NCI-H524 (cell line): ENCODE data around the gene CEP104.
A peak's percentile ranks its signal among the peaks of the same experiment; 100 is the strongest.

ENCODE experiments used
- DNase-seq, 2 experiments: peaks; one replicate each; lab custom pipeline; 2025; lab: John Stamatoyannopoulos, UW

The CEP104 gene

DNA sequence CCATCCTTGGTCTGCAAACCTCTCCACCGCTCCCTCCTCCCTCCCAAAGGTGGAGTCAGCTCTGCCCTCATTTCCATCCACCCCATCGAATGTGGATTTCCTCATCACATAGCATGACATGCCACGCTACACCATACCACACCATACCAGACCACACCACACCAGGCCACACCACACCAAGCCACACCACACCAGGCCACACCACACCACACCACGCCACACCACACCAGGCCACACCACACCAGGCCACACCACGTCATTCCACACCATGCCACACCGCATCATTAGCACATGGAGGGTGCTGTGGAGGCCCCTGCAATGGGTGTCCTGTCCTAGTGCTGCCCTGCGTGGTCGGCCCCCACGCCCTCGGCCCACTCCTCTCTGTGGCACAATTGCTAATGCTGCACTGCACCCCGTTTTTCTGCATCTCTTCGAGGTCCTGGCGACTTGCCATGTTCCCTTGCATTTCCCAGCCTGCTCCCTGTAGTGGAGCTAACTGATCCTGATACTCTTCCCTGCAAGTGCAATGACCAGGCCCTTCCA is 11.5 kb upstream of the CEP104 start:
- no peak for DNase-seq

DNA sequence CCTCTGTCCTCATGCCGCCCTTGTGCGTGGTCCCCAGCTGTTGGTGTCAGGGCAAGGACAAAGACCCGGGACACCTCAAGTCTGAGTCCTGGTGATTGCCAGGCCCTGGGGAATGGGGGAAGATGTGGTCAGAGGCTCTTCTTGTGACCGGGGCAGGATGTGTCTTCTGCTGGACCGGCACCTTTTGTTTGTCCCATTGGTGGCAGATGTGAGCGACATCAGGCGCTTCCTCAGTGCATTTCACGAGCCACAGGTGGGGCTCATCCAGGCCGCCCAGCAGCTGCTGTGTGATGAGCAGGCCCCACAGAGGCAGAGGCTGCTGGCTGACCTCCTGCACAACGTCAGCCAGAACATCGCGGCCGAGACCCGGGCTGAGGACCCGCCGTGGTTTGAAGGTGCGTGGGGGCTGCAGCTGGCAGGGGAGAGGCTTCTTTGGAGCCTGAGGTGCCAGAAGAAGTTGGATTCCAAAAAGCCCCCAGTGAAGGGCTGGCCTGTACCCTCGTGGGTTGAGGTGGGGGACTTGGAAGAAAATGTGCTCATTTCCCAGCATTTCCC is 8.7 kb upstream of the CEP104 start:
- peak in 1 of 2 experiments; percentile 23 for DNase-seq

DNA sequence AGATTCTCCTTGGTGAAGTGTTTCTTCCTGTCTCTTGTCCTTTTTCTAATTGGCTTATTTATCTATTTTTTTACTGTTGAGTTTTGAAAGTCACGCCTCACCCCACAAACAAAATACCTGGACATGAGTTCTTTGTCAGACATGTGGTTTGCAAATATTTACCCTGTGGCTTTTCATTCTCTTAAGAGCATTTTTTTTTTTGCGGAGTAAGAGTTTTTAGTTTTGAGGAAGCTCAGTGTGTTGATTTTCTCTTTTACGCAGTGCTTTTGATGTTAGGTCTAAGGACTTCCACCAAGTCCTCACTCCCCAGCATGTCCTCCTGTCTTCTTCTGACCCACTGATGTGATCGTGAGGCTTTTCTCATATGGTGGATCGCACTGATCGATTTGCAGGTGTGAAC is 7.9 kb upstream of the CEP104 start:
- no peak for DNase-seq

DNA sequence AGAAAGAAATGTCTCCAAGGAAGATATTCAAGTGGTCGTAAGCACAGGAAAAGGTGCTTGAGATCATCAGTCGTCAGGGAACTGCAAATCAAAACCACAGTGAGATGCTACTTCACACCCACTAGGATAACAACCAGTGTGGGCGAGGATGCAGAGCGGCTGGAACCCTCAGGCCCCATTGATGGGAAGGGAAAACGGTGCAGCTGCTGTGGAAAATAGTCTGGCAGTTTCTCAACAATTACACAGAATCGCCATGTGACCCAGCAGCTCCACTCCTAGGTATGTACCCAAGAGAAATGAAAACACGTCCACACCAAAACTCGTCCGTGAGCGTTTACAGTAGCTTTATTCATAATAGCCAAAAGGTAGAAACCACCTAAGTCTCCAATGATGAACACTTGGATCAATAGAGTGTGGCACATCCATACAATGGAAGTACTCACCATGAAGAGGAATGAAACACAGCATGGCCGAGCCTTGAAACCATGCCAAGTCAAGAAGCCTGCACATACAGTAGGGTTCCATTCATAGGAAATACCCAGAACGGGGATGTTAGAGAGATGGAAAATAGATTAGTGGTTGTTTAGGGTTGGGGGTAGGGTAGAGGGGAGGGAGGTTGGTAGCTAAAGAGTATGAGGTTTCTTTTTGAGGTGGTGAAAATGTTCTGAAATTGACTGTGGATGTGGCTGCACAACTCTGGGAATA is 6.4 kb upstream of the CEP104 start:
- DNase-seq: no peak

DNA sequence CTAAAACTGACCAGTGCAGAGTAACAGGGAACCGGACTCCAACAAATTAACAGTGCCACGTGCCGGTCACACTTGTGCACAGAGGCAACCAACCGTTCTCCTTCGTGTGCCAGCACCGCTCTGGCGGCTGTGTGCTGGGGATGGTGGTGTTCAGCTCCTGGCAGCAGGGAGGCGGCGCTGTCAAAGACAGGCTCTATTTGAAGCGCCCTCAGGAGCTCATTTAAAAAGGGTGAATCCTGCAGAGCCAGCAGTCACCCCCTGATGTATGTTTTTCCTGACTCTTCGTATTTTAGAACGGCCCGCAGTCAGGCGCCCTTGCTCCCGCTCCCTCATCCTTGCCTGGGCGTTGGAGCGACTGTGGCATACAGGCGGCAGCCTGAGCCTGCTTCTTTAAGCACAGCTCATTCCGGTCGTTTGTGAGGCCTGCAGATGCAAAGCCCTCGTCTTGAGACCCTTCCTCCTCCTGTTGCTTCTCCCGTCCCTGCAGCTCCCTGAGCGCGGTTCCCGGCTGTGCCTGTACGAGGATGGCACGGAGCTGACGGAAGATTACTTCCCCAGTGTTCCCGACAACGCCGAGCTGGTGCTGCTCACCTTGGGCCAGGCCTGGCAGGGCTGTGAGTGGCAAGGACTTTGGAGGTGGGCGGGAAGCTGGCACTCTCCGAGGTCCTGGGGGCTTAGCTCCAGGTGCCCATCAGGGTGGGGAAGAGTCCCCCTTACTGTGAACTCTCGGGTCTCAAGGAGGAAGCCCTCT is 1.4 kb upstream of the CEP104 start:
- DNase-seq: no peak

DNA sequence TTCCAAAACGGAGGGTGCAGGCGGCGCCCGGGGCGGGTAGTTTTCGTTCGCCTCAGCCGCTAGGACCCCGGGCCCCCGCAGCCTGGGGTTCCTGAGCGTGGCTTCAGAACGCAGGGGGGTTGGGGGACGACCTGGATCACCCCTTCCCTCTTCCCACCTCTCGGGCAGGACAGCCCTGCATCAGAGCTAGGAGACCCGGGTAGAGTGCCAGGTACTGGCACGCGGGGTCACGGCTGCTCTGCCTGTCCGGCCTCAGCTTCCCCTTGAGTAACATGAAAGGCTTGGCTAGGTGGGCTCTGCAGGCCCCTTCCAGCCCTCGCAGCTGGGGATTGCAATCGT is 749 bp upstream of the CEP104 start:
- DNase-seq: no peak

DNA sequence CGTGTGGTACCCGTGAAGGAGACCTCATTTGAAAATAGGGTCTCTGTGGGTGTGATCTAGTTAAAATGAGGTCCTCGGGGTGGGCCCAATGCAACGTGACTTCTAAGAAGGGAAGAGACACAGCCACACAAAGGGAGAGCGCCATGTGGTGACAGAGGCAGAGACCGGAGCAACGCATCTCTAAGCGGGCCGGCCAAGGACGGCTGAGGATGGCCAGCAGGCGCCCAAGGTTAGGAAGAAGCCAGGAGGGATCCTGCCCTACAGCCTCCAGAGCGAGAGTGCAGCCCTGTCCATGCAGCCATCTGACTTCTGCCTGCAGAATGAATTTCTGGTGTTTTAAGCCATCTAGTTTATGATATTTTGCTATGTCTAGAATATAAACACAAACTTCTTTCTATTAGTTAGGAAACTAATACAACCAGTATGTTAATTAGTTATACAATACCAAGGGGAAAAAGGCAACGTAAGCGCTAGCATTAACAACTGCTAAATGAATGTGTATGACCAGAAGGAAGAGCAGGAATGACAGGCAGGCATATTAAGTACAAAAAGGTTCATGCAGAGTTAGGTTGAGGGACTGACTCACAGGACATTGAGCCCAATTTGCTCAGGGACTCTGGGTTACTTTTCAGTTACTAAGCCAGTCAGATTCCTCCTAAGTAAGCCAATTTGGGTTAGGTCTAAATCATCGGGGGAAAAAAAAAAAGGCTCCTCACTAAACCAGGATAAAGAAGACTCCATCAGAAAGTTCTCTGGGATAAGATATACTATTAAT is 4.1 kb downstream of the CEP104 start:
- no peak for DNase-seq

DNA sequence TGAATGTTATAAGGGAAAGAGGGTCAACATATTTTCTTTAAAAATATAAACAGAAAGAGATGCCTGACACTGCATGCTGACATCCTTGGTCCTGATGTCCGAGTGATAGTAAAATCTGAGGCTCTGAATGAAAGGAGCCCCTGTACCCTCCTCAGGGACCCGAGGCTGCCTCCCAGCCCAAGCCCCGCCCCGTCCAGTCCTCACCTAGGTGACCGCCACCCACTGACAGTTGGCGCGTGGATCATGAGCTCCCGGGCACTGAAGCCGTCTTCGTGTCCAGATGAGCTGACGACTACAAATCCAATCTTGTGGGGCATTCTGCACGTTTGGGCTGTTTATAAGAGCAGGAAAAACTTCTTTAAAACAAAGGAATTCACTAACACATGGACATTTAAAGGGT is 4.9 kb downstream of the CEP104 start:
- no peak for DNase-seq

DNA sequence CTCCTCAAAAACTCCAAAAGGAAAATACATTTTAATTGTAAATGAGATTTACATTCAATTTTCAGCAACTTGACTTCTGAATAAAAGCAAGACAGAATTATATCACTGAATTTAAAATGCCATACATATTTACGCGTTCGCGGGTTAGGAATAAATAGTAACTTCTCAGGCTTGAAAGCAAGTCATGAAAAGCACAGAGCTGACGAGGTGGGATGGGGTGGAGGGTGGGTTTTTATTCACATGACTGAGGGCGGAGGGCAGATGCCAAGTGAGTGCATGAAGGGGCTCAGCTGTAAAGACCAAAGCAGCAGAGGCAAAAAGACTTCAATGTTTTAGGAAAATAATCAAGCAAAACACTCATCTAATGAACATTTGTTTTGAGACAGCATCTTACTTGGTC is 5.7 kb downstream of the CEP104 start:
- no peak for DNase-seq

DNA sequence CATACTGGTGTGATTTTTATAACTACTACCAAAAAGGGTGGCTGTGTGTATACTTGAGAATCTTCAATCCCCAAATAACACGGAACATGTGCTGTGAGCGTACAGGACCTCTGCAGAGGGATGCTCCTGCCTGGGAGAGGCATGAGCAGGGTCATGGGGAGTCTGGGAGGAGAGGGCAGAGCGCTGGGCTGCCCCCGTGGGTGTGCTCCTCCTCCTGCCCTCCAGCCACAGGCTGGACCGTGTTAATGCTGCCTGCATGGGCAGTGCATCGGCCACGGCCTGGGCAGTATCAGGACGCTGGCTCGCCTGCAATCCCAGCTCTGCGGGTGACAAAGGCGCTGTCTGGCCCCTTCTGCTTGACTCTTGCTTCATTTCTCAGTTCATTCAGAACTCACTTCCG is 6.2 kb downstream of the CEP104 start:
- DNase-seq: no peak

DNA sequence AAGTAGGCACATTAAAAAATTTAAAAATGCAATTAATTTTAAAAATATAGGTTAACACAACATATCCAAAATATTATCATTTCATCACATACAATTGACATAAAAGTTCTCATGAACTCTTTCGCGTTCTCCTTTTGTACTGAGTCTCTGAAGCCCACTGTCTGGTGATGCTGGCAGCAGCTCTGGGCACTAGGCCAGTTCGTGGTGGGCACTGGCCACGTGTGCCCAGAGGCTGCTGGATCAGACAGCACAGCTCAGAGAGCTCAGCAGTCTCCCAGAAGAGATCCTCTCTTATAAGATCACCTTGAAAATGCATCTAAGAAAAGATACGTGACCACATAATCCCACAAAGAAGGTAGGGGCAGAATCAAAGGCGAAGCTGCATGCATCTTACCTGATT is 9.9 kb downstream of the CEP104 start:
- no peak for DNase-seq

DNA sequence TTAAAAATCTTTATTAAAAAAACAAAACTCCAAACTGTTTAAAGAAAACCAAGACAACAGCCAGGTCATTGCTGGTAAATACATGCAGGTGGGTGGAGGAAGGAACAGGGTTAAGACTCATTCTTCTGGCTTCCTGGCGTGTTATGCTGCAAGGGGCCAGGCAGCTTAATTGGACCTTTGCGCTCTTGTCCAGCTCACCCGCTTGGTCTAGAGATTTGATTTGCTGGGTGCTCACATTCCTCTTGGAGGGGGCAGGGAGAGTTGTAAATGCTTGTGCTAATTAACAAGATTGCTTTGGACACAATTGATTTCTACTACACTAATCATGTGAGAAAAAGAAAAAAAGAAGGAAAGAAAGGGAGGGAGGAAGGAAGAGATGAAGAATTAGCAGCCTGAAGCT is 10.5 kb downstream of the CEP104 start:
- no peak for DNase-seq

DNA sequence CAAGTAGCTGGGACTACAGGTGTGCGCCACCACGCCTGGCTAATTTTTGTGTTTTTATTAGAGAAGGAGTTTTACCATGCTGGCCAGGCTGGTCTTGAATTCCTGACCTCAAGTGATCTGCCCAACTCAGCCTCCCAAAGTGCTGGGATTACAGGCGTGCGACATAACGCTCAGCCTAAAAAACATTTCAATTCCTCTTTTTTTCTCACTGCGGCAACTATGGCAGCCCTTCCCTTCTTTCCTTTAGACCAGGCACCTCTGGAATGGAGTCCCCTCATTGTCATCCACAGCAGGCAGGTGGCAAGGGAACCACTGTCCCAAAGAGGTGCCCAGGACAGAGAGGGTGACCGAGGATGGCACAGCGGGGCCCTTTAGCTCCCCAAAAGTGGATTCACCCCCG is 14.1 kb downstream of the CEP104 start:
- no peak for DNase-seq

DNA sequence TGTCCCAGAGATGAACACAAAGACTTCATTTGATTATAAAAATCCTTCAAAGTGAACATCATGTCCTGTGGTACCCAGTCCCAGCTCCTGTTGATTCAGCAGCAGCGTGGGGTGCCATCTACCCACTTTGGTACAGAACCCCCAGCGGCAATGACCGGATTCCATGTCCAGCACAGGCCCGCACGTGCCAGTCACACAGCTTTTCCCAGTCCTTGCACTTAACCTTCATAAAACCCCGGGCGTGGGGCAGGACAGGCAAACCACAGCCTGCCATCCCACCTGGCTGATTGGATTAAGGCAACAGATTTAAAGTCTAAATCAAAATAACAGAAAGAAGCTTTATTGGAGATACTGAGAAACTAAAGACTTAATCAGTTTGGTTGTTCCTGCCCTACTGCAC is 15.5 kb downstream of the CEP104 start:
- no peak for DNase-seq

DNA sequence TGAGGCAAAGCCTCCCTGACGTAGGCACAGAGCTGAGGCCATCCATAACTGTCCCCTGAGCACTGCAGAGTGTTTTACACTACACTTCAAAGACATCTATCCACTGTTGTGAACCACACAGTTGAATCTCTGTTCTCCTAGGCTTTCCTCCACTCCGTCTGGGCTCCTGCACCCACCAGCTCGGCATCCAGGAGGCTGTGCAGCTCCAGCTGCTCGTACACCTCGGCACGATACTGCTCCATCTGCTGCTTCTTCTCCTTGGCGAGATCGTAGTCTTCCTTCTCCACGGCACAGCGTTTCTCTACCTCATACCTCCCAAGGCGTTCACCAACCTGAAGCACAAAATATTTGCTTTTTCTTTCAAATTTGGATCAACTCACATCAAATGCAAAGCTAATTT is 18.2 kb downstream of the CEP104 start:
- DNase-seq: no peak

DNA sequence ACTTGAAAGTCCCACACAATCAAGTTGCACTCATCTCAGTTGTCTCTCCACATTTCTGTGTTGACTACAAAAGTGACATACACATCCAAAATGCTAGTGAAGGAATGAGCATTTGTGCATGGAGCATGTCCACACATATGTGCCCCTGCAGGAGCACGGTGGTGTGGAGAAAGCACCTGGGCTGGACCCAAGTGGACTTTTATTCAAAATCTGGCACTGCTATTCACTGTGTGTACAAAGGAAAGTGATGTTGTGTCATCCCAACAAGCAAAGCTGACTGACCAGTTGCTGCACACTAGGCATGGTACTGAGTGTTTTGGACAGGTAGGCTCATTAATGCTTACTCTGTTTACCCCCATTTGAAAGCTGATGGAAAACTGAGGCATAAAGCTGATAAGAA is 19.3 kb downstream of the CEP104 start:
- no peak for DNase-seq

DNA sequence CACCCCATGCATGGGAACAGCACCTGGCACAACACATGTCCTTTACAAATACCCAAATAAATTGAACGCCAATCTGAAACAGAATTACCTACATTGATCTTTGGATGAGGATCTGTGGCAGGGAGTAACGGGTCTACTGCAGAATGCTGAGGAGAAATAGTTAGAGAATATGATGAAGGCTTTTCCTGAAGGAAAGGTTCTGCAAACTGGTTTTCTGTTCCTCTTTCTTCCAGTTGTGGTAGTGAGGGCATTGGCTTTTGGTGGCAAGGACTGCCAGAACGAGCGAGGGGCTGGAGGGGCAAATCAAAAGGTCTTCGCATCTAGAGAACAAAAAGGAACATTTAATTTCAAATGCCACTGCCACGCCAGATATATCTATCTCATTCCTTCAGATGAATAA is 19.8 kb downstream of the CEP104 start:
- DNase-seq: no peak

DNA sequence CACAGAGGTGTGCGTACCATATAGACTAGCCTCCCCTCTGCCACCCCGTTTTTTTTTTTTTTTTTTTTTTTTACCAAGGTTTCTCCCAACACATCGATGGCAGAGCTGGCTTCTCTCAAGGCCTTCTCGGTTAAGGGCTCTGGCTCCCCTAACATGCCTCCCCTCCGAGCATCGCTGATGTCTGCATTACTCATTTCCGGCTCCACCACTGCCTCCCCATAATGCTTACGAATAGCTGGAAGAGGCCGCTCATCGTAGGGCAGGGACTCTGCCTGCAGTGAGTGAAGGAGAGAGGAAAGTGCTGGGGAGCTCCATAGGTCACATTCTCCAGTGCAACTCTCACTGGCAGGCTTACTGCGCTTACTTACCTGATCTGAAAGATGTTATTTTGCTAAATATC is 20.6 kb downstream of the CEP104 start:
- DNase-seq: no peak

DNA sequence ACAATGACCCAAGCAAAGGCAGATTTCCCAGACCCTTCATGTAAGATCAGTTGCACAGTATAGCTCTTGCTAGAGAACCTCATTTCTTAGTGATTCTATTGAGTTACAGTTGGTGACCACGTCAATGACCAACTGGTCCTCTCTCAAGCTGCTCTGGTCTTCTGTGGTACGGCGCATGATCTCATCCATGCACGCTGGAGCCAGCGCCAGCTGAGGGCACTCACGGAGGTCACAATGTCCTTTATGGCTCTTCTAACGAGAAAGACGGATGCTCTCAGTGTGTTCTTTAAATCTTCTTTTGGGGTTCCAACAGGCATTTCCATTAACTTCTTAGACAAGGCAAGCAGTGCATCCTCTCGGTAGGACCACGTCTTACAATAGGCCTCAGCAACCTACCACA is 22.3 kb downstream of the CEP104 start:
- no peak for DNase-seq

DNA sequence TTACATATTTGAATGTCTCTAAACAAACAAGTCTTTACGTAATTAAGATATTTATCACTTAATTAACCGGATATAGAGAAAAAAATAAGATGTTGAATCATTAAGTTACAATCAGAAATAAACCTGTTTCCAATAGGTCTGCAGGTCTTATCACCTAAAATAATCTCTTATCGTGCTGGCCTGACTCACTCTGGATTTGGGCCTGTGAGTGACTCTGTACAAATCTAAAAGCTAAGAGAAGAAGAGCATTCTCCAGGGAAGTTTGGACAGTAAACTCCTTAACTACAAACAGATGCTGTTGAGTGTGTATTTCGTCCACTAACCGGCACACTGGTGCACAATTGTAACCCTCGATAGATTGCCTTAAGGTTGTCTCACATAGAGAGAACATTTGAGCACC is 25.3 kb downstream of the CEP104 start:
- DNase-seq: no peak

DNA sequence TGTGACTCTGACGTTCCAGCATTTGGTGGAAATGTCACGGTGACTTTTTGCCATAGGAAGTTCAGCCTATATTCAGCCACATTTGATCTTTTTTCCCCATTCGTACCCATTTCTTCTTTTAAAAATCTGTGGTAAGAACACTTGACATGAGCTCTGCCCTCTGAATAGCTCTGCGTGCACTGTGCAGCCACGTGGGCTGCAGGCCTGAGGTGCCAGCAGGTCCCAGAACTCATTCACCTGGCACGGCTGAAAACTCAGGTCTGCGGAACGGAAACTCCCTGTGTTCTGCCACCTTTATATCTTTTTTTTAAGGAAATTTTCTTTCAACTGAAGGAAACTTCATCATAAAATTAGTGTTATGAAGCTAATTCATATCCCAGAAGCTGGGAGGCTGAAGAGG is 28.6 kb downstream of the CEP104 start:
- no peak for DNase-seq

DNA sequence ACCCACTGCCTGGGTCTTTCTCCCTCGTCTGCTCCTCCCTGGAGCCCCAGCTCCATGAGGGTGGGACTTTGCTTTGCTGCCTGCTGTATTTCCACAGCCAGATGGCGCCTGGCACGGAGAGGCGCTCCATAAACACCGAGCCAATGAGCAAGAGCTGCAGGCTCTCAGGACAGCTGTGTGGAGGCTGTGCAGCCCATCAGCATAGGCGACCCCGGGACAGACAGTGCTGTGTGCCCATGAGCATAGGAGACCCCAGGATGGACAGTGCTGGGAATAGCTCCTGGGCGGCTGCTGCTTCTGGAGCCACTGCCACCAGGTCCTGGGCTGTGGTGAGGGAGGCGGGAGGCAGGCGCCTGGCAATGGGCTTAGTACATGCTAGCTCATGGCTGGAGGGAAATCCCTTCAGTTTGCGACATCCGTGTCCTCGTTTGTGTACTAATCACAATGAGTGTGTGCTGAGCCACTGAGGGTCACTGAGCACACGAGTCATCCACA is 29.2 kb downstream of the CEP104 start:
- peak in 1 of 2 experiments; percentile 3 for DNase-seq
